Transverse colon (tissue), 3 donors: Measurements from ENCODE around the gene GAPDHS.

Experiments used
- CTCF ChIP-seq, 5 experiments: fragments of 200-600 bp in 3 of 5; fragments of 450-650 bp in 2 of 5; sonication (generic) in 3 of 5; IDR thresholded peaks; 1 replicate in 2 of 5; 2 replicates in 3 of 5; pipeline ENCODE4 v1.5.1; 2016 to 2017; ENCODE audit warnings: antibody characterized with exemption in 5 of 5, inconsistent platforms in 3 of 5, mild to moderate bottlenecking in 2 of 5, moderate library complexity in 1 of 5
- POLR2A ChIP-seq: fragments of 450-650 bp; IDR thresholded peaks from one replicate; pipeline ENCODE4 v1.6.1; 2016; ENCODE audit warnings: antibody characterized with exemption, mild to moderate bottlenecking, moderate library complexity

DNA sequence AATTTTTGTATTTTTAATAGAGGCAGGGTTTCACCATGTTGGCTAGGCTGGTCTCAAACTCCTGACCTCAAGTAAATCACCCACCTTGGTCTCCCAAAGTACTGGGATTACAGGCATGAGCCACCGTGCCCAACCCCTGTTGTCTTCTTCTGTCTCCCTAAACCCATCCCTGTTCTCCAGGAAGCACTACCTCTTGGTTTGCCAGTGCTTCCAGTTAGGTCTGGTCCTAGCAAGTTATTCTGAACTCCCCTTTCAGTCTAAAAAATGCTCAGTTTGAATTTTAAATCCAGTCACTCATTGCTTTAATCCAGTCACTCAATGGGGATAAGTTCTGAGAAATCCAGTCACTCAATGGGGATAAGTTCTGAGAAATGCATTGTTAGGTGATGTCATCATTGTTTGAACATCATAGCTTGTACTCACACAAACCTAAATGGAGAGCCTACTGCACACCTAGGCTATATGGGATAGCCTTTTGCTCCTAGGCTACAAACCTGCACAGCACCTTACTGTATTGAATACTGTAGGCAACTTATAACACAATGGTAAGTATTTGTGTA is 38.2 kb downstream of the GAPDHS start:
- TF ChIP-seq CTCF (IDR thresholded peaks at IDR 0.05) = no peak
- TF ChIP-seq POLR2A = no peak
